ENCODE data around the gene ISCA1.

ISCA1 gene

DNA sequence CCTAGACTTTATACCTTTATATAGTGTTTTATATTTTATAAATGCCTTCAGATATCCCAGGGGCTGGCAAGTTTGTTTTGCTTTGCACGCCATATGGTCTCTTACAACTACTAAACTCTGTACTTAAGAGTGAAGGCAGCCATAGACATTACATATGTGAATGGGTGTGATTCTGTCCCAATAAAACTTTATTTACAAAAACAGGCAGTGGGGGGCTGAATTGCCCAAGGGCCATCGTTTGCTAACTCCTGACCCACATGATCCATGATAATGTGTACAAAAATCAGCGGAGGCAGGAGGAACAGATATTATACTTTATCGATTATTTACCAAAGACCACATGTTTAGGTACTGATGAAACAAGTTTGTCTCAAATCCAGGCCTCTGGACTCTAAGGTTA is 35.8 kb upstream of the ISCA1 start:
- H3K27ac ChIP-seq (ENCODE audit: extremely low read depth, low read depth, low read length) = no peak overlapping the region
- ChIA-PET POLR2A (no interaction called here), CTCF (no interaction called here)
- H3K36me3 ChIP-seq (ENCODE audit: control insufficient read depth in 2 of 2, insufficient read depth in 1 of 2, low read length in 2 of 2) = peaks cover 29 to 89% of the 10 kb centered on the region in 2 experiments
- no peaks in the 10 kb centered on the region for H3K9me3 ChIP-seq (ENCODE audit: control insufficient read depth, insufficient read depth, low read depth, low read length)
- no peaks in the 10 kb centered on the region for H3K4me1 ChIP-seq (ENCODE audit: control insufficient read depth, insufficient read depth, low read length)
- H3K4me3 ChIP-seq (ENCODE audit: low read depth, low read length) = no peak overlapping the region
- TF ChIP-seq ZNF707 (tag by site-specific recombination; IDR thresholded peaks at IDR 0.05) (no peak), ZNF558 (tag by site-specific recombination; IDR thresholded peaks at IDR 0.05) (no peak), ZNF629 (tag by site-specific recombination; IDR thresholded peaks at IDR 0.05) (no peak), ZNF10 (tag by site-specific recombination; IDR thresholded peaks at IDR 0.05) (no peak), ZNF660 (tag by site-specific recombination; IDR thresholded peaks at IDR 0.05) (no peak), GLI2 (tag by site-specific recombination; IDR thresholded peaks at IDR 0.05; ENCODE audit: borderline replicate concordance, low read depth) (no peak)
- TF ChIP-seq, protein P1, sequence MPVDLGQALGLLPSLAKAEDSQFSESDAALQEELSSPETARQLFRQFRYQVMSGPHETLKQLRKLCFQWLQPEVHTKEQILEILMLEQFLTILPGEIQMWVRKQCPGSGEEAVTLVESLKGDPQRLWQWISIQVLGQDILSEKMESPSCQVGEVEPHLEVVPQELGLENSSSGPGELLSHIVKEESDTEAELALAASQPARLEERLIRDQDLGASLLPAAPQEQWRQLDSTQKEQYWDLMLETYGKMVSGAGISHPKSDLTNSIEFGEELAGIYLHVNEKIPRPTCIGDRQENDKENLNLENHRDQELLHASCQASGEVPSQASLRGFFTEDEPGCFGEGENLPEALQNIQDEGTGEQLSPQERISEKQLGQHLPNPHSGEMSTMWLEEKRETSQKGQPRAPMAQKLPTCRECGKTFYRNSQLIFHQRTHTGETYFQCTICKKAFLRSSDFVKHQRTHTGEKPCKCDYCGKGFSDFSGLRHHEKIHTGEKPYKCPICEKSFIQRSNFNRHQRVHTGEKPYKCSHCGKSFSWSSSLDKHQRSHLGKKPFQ (tag by site-specific recombination; IDR thresholded peaks at IDR 0.05) = no peak
- TF ChIP-seq, protein P2, sequence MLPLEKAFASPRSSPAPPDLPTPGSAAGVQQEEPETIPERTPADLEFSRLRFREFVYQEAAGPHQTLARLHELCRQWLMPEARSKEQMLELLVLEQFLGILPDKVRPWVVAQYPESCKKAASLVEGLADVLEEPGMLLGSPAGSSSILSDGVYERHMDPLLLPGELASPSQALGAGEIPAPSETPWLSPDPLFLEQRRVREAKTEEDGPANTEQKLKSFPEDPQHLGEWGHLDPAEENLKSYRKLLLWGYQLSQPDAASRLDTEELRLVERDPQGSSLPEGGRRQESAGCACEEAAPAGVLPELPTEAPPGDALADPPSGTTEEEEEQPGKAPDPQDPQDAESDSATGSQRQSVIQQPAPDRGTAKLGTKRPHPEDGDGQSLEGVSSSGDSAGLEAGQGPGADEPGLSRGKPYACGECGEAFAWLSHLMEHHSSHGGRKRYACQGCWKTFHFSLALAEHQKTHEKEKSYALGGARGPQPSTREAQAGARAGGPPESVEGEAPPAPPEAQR (tag by site-specific recombination; IDR thresholded peaks at IDR 0.05) = no peak

DNA sequence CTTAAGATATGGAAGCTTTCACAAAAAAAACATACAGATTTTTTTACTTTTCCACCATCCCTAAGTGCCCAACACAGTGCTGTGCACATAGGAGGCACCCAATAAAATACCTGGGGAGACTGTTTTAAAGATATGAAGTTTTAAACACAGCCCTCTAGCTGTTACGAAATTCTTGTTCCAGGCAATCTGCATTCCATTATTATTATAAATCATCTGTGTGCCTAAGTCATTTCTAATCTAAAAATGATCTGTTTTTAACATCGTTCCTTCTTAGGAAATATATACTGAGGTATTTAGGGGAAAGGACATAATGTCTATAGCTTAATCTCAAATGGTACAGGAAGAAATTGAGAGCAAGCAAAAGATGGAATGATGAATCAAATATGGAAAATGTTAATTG is 32.7 kb upstream of the ISCA1 start:
- CTCF ChIA-PET = interaction anchor here (0.6 kb wide), 1 partner anchor 100 kb away, joined by 3 read pairs; no protein-coding TSS in a partner anchor
- TF ChIP-seq ZNF292 (tag by site-specific recombination; IDR thresholded peaks at IDR 0.05; ENCODE audit: borderline replicate concordance, low read depth) (no peak), ZNF610 (tag by site-specific recombination; IDR thresholded peaks at IDR 0.05; ENCODE audit: borderline replicate concordance) (no peak), KLF16 (tag by site-specific recombination; IDR thresholded peaks at IDR 0.05) (no peak), ZNF223 (tag by site-specific recombination; IDR thresholded peaks at IDR 0.05) (no peak), ZNF621 (tag by site-specific recombination; IDR thresholded peaks at IDR 0.05) (no peak), ZNF350 (tag by site-specific recombination; IDR thresholded peaks at IDR 0.05) (no peak), ZNF274 (IDR thresholded peaks at IDR 0.05; ENCODE audit: low read length) (no peak), ZNF274 (tag by site-specific recombination; IDR thresholded peaks at IDR 0.05; ENCODE audit: borderline replicate concordance) (no peak), ZNF121 (tag by site-specific recombination; IDR thresholded peaks at IDR 0.05) (no peak), HOXD13 (CRISPR knock-in tag; IDR thresholded peaks at IDR 0.05; ENCODE audit: borderline replicate concordance) (no peak), ZXDB (tag by site-specific recombination; IDR thresholded peaks at IDR 0.05) (no peak), ZNF571 (tag by site-specific recombination; IDR thresholded peaks at IDR 0.05) (no peak), ZNF76 (tag by site-specific recombination; IDR thresholded peaks at IDR 0.05; ENCODE audit: borderline replicate concordance, low read depth) (no peak), OVOL3 (tag by site-specific recombination; IDR thresholded peaks at IDR 0.05) (no peak), HOXC10 (CRISPR knock-in tag; IDR thresholded peaks at IDR 0.05) (no peak), ZNF701 (tag by site-specific recombination; IDR thresholded peaks at IDR 0.05) (no peak)
- TF ChIP-seq, protein P3, sequence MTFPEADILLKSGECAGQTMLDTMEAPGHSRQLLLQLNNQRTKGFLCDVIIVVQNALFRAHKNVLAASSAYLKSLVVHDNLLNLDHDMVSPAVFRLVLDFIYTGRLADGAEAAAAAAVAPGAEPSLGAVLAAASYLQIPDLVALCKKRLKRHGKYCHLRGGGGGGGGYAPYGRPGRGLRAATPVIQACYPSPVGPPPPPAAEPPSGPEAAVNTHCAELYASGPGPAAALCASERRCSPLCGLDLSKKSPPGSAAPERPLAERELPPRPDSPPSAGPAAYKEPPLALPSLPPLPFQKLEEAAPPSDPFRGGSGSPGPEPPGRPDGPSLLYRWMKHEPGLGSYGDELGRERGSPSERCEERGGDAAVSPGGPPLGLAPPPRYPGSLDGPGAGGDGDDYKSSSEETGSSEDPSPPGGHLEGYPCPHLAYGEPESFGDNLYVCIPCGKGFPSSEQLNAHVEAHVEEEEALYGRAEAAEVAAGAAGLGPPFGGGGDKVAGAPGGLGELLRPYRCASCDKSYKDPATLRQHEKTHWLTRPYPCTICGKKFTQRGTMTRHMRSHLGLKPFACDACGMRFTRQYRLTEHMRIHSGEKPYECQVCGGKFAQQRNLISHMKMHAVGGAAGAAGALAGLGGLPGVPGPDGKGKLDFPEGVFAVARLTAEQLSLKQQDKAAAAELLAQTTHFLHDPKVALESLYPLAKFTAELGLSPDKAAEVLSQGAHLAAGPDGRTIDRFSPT (tag by site-specific recombination; IDR thresholded peaks at IDR 0.05) = no peak
- TF ChIP-seq, protein P4, sequence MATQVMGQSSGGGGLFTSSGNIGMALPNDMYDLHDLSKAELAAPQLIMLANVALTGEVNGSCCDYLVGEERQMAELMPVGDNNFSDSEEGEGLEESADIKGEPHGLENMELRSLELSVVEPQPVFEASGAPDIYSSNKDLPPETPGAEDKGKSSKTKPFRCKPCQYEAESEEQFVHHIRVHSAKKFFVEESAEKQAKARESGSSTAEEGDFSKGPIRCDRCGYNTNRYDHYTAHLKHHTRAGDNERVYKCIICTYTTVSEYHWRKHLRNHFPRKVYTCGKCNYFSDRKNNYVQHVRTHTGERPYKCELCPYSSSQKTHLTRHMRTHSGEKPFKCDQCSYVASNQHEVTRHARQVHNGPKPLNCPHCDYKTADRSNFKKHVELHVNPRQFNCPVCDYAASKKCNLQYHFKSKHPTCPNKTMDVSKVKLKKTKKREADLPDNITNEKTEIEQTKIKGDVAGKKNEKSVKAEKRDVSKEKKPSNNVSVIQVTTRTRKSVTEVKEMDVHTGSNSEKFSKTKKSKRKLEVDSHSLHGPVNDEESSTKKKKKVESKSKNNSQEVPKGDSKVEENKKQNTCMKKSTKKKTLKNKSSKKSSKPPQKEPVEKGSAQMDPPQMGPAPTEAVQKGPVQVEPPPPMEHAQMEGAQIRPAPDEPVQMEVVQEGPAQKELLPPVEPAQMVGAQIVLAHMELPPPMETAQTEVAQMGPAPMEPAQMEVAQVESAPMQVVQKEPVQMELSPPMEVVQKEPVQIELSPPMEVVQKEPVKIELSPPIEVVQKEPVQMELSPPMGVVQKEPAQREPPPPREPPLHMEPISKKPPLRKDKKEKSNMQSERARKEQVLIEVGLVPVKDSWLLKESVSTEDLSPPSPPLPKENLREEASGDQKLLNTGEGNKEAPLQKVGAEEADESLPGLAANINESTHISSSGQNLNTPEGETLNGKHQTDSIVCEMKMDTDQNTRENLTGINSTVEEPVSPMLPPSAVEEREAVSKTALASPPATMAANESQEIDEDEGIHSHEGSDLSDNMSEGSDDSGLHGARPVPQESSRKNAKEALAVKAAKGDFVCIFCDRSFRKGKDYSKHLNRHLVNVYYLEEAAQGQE (tag by site-specific recombination; IDR thresholded peaks at IDR 0.05) = no peak
- TF ChIP-seq, protein P5, sequence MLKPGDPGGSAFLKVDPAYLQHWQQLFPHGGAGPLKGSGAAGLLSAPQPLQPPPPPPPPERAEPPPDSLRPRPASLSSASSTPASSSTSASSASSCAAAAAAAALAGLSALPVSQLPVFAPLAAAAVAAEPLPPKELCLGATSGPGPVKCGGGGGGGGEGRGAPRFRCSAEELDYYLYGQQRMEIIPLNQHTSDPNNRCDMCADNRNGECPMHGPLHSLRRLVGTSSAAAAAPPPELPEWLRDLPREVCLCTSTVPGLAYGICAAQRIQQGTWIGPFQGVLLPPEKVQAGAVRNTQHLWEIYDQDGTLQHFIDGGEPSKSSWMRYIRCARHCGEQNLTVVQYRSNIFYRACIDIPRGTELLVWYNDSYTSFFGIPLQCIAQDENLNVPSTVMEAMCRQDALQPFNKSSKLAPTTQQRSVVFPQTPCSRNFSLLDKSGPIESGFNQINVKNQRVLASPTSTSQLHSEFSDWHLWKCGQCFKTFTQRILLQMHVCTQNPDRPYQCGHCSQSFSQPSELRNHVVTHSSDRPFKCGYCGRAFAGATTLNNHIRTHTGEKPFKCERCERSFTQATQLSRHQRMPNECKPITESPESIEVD (tag by site-specific recombination; IDR thresholded peaks at IDR 0.05) = no peak

More for the DNA sequence above, 32.7 kb upstream of the ISCA1 start:
- POLR2A ChIA-PET = no interaction called here
- Histone ChIP-seq H3K4me1 (ENCODE audit: control insufficient read depth, insufficient read depth, low read length) (no peaks in the 10 kb centered on the region), H3K9me3 (ENCODE audit: control insufficient read depth, insufficient read depth, low read depth, low read length) (no peaks in the 10 kb centered on the region), H3K27ac (ENCODE audit: extremely low read depth, low read depth, low read length) (no peak overlapping the region), H3K36me3 (ENCODE audit: control insufficient read depth in 2 of 2, insufficient read depth in 1 of 2, low read length in 2 of 2) (peaks cover 8 to 78% of the 10 kb centered on the region in 2 experiments; a peak in 2 of 3 replicates), H3K4me3 (ENCODE audit: low read depth, low read length) (no peak overlapping the region)
